Fibroblast of skin of left quadriceps (primary cell): ENCODE measurements around the gene TNRC6C.

Source experiments
- DNase-seq, 2 experiments: peaks; one replicate each; pipeline ENCODE4 v3.0.0-alpha.2; 2013; ENCODE audit warnings: low read depth in 2 of 2

TNRC6C gene

DNA sequence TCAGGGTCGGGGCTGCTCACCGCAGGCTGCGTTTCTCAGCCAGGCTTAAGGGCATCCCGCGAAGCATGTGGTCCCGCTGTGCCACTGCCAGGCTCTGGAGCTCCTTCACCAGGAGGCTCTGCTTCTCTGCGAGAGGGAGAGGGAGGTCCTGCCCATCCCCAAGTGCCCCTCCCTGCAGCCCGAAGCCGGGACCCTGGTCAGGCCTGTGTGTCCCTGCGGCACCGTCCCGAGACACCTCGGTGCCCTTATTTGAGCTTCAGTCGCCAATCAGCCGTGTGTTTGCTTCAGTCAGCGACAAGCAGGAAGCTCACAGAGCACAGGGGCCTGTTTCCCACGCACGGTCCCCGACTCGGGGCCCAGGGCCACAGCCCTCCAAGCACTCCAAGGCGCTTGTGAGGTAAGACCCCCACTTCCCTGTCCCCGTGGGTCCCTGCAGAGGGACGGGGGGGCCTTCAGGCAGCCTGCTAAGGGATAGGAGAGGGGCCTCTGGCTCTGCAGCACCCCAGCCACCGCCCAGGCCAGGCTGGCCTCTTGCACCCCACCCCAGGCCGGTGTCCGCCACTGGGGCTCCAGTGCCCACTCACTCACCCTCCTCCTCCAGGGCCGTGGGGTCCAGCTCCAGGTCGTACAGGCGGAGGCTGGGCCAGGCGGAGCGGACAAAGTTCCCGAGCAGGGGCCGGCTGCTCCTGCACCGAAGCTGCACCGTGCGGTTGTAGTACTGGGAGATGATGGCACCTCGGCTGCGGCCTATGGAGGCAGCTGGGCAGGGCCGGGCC lies 166.8 kb downstream of the TNRC6C start:
- no peak for DNase-seq

DNA sequence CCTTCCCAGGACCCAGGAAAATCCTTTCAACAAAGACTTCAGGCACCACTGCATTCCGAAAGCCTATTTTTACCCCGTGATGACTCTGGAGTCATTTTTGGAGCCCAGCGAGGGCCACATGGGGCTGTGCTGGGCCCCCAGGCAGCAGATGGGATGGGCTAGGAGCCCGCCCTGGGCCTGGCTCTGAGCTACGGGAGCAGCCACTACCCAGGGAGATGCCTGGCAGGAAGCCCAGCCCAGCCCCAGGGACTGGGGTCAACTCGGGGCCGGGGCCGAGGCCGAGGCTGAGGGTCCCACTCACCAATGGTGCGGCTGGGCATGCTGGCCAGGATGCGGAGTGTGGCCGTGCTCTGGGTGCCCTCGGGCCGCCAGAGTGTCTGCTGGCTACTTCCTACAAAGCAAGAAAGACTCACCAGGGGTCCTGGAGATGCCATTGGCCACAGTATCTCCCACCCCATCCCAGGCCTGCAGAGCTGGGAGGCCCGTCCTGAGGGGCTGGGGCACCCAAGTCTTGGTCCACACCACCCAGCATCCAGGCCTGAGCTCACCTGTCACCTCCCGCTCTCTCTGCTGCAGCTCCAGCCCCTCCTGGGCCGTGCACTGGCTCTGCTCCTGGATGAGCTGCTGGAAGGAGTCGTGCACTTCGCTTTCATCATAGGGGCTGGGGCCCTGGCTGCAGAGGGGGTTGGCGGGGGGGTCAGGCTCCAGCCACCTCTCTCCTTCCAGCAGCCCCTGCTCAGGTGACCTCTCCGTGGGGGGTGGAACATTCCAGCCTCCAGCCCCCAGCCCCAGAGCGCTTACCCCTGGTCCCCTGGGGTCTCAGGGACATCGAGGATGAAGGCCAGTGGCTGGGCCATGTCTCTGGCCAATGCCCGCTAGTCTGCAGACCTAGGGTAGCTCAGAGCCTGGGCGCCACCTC lies 167.7 kb downstream of the TNRC6C start:
- no peak for DNase-seq

DNA sequence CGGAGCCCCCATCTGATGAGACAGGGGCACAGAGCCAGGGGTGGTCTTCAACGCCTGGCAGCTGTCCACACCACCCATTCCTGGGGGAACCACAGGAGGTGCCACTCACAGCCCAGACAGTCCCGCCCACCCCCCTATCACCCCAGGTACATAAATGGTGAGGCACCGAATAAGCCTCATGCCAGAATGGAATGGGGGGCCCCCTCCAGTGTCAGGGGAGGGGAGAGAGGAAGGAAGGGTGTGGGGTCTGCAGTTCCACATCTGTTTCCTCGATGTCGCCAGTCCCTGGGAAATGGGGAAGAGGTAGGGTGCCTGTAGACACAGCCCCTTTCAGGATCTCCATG lies 168.4 kb downstream of the TNRC6C start:
- DNase-seq = no peak

DNA sequence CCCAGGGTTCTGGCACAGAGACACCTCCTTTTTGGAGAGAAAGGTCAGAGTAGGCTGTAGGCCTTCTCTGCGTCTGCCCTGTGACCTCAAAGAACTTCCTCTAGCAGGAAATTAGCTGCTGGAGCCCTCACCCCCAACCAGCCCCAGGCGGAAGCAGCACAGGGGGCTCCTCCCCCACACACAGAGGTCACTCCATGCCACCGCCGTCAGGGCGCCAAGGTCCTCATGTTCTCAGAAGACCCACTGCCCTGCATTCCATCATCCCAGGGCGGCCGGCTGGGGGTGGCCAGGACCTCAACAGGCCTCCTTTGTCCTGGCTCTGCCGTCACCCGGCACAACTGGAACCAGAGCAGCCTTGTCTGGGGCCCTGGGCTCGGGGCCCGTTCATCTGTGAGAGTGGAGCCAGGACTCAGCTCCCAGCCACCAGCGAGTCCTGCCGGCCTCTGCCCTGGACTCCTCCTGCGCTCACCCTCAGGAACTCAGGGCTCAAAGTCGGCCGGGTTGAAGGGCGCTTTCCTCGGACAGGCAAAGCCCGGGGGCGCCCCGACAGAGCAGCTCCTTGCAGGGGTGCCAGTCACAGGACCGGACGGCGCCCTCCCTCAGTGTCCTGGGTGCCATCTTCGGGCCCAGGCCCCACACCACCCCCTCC lies 168.9 kb downstream of the TNRC6C start:
- DNase-seq = no peak

DNA sequence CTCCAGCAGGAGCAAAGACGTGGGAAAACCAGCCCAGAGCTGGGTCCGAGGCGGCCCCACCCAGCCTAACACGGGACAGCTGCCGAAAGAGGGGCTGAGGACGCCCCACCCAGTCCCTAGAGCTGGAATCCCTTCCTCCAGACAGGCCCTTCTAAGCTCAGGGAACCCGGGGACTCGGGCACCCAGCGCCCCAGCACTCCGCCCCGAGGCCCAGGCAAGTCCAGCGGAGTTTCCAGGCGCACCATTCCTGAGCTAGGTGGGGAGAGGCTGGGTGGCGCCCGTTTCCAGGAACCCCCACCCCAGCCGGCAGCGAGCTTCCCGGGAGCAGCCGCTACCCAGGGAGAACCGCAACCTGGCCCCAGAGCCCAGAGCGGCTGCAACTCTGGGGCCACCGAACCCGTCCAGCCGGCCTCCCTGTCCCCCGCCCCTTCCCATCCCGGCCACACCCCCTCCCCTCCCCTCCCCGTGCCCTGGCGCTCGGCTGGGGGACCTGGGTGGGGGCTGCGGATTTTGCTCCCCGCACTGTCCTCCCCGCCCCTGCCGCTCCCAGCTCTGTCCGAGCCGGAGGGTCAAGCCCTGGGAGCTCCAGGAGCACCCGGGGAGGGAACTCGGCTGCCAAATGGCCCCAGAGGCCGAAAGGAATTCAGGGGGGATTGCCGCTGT lies 169.5 kb downstream of the TNRC6C start:
- no peak for DNase-seq

DNA sequence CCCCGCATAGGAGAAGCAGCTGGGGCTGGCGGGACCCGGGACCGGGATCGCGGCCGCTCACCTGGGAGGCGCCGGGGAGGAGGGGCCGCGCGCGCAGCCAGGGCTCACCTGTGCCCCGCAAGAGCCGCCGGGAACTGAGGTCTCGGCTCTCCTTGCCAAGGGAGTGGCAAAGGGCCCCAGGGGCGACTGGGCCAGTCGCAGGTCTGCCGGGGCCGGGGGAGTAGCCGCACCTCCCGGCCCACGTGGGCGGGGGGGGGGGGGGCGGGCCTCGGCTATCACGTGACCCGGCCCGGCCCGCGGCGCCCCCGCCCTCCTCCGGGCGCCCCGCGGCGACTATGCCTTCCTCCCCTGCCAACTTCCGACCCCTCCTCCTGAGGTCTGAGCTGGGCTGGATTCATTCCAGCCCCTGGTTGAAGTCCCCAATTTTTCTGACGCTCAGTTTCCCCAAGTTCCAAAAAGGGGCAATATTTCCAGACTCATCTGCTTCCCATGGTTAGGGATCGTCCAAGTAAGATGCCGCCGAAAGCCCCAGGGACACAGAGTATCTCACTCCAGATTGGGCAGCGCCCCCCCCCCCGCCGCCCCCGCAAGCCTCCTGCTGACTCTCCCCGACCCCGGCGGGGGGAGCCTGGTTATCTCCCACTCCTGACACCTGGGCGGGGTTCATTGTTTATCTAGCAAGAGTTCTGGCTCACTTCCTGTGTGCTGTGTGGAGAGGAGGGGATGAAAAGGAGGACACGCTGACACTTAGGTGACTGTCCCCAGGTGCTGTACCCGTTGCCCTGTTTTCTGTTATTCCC lies 170.2 kb downstream of the TNRC6C start, which contains the start of gene TMC6:
TMC6 (minus strand) TSS at position 205 of the 800 bp plus-strand sequence. CDS start 1,923 bp downstream, outside the sequence.
- DNase-seq = no peak

DNA sequence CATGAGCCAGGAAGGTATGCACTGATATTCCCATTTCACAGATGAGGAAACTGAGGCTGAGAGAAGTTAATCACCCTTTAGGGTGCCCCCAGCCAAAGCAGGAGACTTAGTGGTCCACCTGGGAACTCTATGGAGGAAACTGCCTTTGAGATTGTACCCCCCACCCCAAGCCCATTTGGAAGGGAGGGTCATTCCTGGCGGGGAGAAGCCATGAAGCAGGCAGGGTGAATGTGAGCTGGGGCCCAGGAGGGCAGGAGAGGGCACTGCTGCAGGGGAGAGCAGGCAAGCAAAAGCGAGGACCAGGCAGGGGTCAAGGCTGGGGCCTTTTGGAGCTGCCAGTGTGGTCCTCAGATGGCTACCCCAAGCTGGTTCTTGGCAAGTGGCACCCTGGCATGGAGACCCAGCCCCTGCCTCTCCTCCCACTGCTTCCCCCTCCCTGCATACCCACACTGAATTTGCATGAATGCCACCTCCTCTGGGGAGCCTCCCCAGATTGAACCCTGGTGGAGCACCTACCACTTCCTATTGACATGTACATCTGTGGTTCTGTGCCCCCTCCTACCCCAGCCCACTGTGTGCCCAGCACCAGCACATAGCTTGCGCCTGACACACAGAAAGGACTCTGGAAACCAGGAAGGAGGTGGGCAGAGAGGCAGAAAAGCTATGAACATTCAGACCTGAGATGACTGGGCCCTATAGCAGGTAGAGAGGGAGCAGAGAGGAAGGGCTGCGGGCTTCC lies 171.0 kb downstream of the TNRC6C start:
- no peak for DNase-seq

DNA sequence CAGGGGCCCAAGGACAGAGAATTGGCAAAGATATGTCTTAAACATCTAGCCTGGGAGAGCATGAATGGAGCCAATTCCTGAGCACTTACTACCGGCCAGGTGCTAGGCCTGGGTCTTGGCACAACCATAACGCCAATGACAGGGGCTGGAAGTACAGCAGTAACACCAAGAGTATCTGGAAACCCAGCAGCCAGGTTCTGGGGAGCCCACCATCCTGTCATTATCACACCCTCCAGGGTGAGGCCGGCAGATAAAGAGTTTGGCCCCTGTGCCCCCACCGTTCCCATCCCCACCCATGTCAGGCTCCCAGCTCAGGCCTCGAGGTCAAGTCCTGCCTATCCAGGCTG lies 171.6 kb downstream of the TNRC6C start:
- no peak for DNase-seq

DNA sequence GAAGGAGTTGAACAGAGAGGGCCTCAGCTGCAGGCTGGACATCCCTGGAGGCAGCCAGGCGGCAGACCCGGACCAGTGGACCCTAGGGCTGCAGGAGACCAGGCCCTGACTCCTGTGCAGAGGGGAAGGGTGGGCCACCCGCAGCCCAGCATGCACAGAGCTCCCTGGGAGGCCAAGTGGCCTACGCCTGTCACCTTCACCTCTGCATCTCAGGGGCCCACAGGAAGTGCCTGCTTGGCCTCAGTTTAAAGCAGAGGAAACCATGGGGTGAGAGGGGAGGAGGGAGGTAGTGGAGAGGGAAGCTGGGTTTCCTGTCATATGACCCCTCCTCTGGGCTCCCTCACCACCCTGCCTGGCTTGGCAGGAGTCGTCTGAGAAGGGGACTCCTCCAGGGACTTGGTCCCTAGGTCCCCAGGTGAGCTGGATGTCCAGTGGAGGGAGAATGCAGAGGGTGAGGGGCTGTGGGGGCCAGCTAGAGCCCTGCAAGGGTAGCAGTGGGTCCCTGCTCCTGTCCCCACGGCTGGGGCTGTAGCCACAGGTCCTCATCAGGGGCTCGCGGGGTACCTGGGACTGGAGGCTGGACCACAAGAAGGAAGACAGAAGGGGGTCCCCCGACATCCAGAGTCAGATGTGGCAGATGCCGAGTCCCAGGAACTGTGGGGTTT lies 172.1 kb downstream of the TNRC6C start, which contains the start of gene TMC8:
TMC8 (plus strand) TSS at position 335 of the 665 bp plus-strand sequence. CDS start 818 bp downstream, outside the sequence.
- DNase-seq = no peak

DNA sequence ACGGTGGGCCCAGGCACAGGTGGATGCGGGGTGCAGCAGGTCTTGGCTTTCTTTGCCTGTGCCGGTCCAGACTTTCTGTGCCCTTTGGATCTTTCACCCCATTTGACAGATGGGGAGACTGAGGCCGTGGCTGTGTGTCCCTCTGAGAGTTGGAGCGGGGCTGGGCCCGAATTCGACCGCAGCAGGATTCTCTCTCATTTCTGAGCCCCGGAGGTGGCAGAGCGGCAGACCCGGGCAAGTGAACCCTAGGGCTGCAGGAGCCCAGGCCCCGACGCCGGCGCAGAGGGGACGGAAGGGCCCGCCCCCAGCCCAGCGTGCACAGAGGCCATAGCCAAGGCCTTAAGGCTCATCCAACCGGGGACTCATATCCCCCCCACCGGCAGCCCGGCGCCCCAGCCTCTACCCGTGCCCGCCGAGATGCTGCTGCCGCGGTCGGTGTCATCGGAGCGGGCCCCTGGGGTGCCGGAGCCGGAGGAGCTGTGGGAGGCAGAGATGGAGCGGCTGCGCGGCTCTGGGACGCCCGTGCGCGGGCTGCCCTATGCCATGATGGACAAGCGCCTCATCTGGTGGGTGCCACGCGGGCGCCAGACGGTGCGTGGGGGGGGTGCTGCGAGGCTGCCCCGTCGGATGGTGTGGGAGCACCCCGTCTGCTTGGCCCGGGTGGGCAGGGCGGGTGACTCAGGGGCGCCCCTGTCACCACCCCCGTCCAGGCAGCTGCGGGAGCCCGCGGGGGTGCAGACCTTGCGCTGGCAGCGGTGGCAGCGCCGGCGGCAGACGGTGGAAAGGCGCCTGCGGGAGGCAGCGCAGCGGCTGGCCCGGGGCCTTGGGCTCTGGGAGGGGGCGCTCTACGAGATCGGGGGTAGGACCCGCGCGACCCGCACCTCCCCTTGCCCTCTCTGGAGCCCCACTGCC lies 172.9 kb downstream of the TNRC6C start:
- no peak for DNase-seq

DNA sequence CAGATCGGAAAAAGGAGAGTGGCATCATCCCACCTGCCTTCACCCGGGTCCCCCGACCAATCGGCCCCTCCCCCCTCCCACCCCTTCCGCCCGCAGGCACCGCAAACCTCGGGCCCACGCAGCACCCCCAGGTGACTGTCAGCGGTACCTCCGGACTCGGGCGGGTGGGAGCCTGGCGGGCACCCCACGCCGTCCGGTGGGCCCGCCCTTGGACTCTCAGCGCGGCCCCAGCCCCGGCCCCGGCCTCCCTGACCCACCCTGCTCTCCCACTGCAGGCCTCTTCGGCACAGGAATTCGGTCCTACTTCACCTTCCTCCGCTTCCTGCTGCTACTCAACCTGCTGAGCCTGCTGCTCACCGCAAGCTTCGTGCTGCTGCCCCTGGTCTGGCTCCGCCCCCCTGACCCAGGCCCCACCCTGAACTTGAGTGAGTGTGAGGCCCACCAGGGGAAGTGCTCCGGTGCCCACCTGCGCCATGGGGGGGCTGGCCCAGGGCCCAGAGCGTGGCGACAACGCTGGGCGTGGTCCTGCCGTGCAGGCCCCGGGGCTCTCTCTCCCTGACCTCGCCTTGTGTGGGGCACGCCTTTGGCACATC lies 173.7 kb downstream of the TNRC6C start:
- no peak for DNase-seq

DNA sequence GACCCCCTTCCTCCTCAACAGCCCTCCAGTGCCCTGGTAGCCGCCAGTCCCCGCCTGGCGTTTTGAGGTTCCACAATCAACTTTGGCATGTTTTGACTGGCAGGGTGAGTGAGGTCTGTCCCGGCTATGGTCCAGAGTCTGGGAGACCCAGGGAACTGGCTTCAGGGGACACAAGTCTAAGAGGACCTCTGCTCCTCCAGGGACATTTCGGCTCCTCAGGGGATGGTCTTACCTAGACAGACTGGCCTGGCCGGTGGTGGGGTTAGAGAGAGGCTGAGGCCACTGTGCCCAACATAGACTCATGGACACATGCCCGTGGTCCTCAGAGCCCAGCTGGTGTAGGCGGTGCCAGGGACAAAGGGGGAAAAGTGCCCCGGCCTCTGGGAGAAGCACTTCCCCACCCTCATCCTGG lies 174.3 kb downstream of the TNRC6C start:
- DNase-seq = no peak

DNA sequence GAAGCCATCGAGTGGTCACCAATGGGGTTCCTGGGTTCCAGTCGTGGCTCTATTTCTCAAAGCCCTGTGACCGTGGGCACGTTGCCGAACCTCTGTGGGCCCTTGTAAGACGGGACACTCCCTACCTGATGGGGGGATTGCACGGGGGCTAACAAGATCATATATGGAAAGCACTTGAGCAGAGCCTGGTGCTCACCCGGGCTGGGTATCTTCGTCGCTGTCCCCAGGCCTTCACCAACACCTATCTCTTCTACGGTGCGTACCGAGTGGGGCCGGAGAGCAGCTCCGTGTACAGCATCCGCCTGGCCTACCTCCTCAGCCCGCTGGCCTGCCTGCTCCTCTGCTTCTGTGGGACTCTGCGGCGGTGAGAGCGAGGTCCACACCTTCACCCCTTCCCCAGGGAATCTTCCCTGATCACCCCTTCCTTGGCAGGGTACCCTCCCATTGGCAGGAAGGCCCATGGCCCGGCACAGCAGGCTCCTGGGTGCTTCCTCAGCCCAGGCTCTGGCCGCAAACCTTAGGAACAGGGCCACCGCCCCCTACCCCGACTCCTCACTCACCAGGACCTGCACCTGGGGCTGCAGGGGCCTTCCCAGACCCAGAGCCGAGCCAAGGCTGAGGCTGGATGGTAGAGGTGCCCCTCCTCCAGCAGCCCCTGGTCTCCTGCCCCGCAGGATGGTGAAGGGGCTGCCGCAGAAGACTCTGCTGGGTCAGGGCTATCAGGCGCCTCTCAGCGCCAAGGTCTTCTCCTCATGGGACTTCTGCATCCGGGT lies 174.9 kb downstream of the TNRC6C start:
- no peak for DNase-seq

DNA sequence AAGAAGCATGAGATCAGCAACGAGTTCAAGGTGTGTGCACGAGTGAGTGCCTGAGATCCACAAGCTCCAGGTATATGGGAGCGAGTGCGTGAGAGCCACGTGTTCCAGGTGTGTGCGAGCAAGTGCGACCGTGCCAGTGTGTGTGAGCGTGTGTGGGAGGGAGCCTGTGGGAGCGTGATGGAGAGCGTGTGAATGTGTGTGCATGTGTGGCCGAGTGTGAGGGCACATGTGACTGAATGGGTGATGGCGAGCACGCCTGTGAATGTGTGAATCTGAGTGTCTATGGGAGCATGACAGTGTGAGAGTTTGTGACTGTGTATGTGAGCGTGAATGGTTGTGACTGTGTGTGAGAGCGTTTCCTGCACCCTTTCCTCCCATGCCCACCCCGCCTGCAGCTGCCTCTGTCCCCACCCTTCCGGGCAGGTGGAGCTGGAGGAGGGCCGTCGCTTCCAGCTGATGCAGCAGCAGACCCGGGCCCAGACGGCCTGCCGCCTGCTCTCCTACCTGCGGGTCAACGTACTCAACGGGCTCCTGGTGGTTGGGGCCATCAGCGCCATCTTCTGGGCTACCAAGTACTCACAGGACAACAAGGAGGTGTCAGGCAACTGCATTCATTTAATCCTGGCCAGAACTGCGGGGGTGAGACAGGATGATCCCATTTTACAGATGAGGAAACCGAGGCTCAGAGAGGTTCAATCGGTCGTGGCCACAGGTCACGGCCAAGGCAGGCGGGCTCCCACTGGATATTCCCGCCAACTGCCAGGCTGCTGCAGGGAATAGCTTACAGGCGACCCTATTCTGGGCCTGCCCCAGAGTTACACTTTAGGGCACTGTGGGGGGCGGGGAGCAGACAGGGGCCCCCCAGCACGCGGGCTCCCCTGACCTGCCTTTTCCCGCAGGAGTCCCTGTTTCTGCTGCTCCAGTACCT lies 175.7 kb downstream of the TNRC6C start:
- no peak for DNase-seq

DNA sequence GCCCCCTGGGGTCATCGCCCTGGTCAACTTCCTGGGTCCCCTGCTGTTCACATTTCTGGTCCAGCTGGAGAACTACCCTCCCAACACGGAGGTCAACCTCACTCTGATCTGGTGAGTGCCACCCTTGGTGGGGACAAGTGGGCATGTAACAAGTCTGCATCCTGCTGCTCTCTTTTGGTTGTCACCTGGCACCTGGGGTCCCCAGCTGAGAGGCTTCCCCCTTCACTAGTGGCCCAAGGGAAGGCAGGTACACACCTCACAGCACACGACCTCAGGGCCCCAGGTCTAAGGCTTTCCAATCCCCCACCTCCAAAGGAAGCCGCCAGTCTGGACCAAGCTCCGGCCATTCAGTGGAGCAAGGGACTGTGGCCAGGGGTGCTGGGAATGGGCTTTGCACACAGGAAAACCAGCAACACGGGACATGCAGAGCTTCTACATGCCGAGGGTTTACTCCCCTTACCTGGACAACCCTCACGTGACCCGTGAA lies 176.4 kb downstream of the TNRC6C start:
- DNase-seq = no peak

DNA sequence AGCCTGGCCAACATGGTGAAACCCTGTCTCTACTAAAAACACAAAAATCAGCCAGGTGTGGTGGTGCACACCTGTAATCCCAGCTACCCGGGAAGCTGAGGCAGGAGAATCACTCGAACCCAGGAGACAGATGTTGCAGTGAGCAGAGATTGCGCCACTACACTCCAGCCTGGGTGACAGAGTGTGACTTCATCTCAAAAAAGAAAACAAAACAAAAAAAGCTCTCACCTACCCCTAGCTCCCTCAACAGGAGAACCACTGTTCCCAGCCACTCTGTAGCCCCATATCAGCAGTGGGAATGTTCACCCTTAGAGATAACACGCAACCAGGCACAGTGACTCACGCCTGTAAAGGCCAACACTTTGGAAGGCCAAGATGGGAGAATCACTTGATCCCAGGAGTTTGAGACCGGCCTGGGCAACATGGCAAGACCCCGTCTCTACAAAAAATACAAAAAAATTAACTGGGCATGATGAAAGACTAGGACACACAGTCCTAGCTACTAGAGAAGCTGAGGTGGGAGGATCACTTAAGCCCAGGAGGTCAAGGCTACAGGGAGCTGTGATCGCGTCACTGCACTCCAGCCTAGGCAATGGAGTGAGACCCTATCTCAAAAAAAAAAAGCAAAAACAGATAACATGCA lies 177.5 kb downstream of the TNRC6C start:
- no peak for DNase-seq
